Effector memory CD8-positive, alpha-beta T cell (primary cell): ENCODE measurements around the gene MTA1.

Source experiments
- ATAC-seq: fragments of 150-1000 bp; cut with Tn5 transposase; replicated peaks from 2 replicates; pipeline ENCODE4 v1.10.0; 2021; ENCODE audit warnings: mild to moderate bottlenecking, moderate library complexity
- DNase-seq, 3 experiments: peaks; one replicate each; pipeline ENCODE4 v3.0.0; 2021
- H3K27ac Mint-ChIP-seq, 2 donors: one replicate each; pipeline ENCODE4 v1.8.0; 2022; ENCODE audit warnings: mild to moderate bottlenecking in 2 of 2, mixed read lengths in 2 of 2, moderate library complexity in 2 of 2
- H3K27me3 Mint-ChIP-seq, 2 donors: one replicate each; pipeline ENCODE4 v1.8.0; 2022; ENCODE audit warnings: mixed read lengths in 2 of 2
- H3K36me3 Mint-ChIP-seq: one replicate; pipeline ENCODE4 v1.8.0; 2022; ENCODE audit warnings: mild to moderate bottlenecking, moderate library complexity, mixed read lengths; ENCODE audit not compliant: insufficient read depth
- H3K4me1 Mint-ChIP-seq, 2 donors: one replicate each; pipeline ENCODE4 v1.8.0; 2022; ENCODE audit warnings: low read depth in 2 of 2, mixed read lengths in 2 of 2
- H3K4me3 Mint-ChIP-seq, 2 donors: one replicate each; pipeline ENCODE4 v1.8.0; 2022; ENCODE audit warnings: mild to moderate bottlenecking in 2 of 2, mixed read lengths in 2 of 2, moderate library complexity in 2 of 2
- H3K9me3 Mint-ChIP-seq, 2 donors: one replicate each; pipeline ENCODE4 v1.8.0; 2022; ENCODE audit warnings: mixed read lengths in 2 of 2

Gene MTA1

GRCh38 chr14:105383083-105383730 is 36.4 kb upstream of the MTA1 start:
- no peak for DNase-seq
- H3K27ac Mint-ChIP-seq: no peak overlapping the region
- ATAC-seq: no peak
- H3K4me1 Mint-ChIP-seq: no peaks in the 10 kb centered on the region
- peaks cover 3% of the 10 kb centered on the region for H3K36me3 Mint-ChIP-seq
- H3K4me3 Mint-ChIP-seq: no peak overlapping the region
- no peaks in the 10 kb centered on the region for H3K9me3 Mint-ChIP-seq
- no peaks in the 10 kb centered on the region for H3K27me3 Mint-ChIP-seq

- ATAC-seq (no peak), DNase-seq (no peak)
- no peaks in the 10 kb centered on the region for H3K4me1 Mint-ChIP-seq
- H3K36me3 Mint-ChIP-seq: peaks cover 3% of the 10 kb centered on the region
- H3K27ac Mint-ChIP-seq: no peak overlapping the region
- H3K9me3 Mint-ChIP-seq: no peaks in the 10 kb centered on the region
- no peak overlapping the region for H3K4me3 Mint-ChIP-seq
- no peaks in the 10 kb centered on the region for H3K27me3 Mint-ChIP-seq
Observed at GRCh38 chr14:105384041-105384557, 35.5 kb upstream of the MTA1 start.

DNA sequence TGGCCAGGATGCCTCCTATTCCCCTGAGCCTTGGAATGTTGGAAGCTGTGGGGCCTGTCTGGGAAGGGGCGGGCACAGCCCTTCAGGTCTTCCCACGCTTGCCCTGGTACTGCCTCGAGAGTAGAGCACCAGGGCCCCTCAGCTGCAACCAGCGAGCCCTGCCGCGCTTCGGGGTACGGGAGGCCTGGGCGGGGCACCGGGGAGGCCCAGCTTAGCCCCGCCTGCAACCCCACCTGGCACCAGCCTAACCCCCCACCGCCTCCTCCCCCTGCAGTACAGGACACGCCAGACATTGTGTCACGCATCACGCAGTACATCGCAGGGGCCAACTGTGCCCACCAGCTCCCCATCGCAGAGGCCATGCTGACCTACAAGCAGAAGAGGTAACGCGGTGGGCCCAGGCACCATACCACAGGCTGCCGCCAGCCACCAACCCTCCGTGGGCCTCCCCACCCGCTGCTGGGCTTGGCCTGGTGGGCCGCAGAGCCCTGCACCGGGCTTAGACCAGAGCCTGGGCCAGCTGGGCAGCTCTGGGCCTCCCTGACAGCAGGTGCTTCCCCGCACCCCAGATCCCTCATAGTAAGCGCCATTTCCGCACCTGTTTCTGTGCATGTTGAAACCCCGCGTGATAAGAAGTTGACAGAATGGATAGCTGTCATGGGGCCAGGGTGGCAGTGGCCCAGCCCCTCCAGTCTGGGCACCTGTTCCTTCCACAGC is 34.9 kb upstream of the MTA1 start:
- H3K36me3 Mint-ChIP-seq: peaks cover 3% of the 10 kb centered on the region
- no peaks in the 10 kb centered on the region for H3K27me3 Mint-ChIP-seq
- ATAC-seq (no peak), DNase-seq (no peak)
- no peaks in the 10 kb centered on the region for H3K4me1 Mint-ChIP-seq
- H3K4me3 Mint-ChIP-seq: no peak overlapping the region
- no peaks in the 10 kb centered on the region for H3K9me3 Mint-ChIP-seq
- H3K27ac Mint-ChIP-seq: no peak overlapping the region

GRCh38 chr14:105385322-105385637 is 34.3 kb upstream of the MTA1 start:
- Mint-ChIP-seq H3K27ac (no peak overlapping the region), H3K36me3 (peaks cover 3% of the 10 kb centered on the region), H3K4me3 (no peak overlapping the region), H3K4me1 (no peaks in the 10 kb centered on the region), H3K27me3 (no peaks in the 10 kb centered on the region), H3K9me3 (no peaks in the 10 kb centered on the region)
- DNase-seq: no peak
- no peak for ATAC-seq

- no peaks in the 10 kb centered on the region for H3K9me3 Mint-ChIP-seq
- DNase-seq (no peak), ATAC-seq (no peak)
- no peaks in the 10 kb centered on the region for H3K4me1 Mint-ChIP-seq
- H3K36me3 Mint-ChIP-seq: peaks cover 3% of the 10 kb centered on the region
- no peak overlapping the region for H3K27ac Mint-ChIP-seq
- no peaks in the 10 kb centered on the region for H3K27me3 Mint-ChIP-seq
- H3K4me3 Mint-ChIP-seq: no peak overlapping the region
Observed at GRCh38 chr14:105385698-105386365, 33.8 kb upstream of the MTA1 start.

DNA sequence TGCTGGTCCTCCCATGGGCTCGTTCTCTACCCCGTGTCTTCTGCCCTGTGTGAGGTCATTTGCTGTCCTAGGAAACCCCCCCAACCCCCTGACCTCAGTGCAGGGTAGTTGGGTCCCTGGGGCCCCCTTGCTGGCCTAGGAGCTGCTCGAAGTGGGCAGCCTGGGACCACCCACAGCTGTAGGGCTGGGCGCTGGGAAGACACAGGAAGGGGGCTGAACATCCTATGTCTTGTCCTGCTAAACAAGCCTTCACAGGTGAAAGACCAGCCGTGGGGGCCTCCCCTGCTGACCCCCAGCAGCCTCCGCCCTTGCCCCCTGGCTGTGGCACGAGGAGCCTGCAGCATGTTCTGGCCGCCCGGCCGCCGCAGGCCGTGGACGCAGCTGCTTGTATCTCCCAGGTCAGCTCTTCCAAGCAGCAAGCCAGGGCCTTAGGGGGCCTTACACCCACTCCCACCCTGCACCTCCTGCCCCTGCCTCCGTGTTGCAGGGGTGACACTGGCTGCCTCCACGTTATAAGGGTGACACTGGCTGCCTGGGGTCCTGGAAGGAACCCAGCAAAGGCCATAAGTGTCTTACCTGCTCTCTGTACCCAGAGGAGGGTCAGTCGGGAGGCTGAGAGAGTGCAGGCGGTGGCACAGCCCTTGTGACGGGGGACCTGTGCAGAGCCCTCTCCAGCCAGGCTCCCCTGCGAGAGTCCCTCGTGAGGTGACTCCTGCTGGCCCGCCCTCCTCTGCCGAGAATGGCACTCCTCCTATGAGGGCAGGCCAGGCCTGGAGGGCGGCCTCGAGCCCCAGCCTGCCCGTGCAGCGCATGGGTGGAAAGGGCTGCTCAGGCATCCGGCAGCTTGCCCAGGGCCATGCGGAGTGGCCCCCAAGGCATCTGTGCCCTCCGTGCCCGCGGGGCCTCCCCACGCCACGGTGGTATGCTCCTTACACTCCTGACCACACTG is 32.8 kb upstream of the MTA1 start:
- DNase-seq (no peak), ATAC-seq (no peak)
- H3K27me3 Mint-ChIP-seq: no peaks in the 10 kb centered on the region
- H3K27ac Mint-ChIP-seq: no peak overlapping the region
- peaks cover 3% of the 10 kb centered on the region for H3K36me3 Mint-ChIP-seq
- H3K4me1 Mint-ChIP-seq: no peaks in the 10 kb centered on the region
- H3K4me3 Mint-ChIP-seq: no peak overlapping the region
- H3K9me3 Mint-ChIP-seq: no peaks in the 10 kb centered on the region

GRCh38 chr14:105387530-105387922 is 32.1 kb upstream of the MTA1 start:
- no peaks in the 10 kb centered on the region for H3K27me3 Mint-ChIP-seq
- H3K27ac Mint-ChIP-seq: no peak overlapping the region

GRCh38 chr14:105388110-105388951 is 31.3 kb upstream of the MTA1 start:
- H3K36me3 Mint-ChIP-seq: peaks cover 3% of the 10 kb centered on the region
- DNase-seq (no peak), ATAC-seq (no peak)
- no peak overlapping the region for H3K4me3 Mint-ChIP-seq
- H3K27ac Mint-ChIP-seq: no peak overlapping the region
- H3K27me3 Mint-ChIP-seq: no peaks in the 10 kb centered on the region
- H3K4me1 Mint-ChIP-seq: no peaks in the 10 kb centered on the region
- H3K9me3 Mint-ChIP-seq: no peaks in the 10 kb centered on the region

More at GRCh38 chr14:105387530-105387922, 32.1 kb upstream of the MTA1 start:
- DNase-seq: no peak
- Mint-ChIP-seq H3K4me1 (no peaks in the 10 kb centered on the region), H3K4me3 (no peak overlapping the region), H3K36me3 (peaks cover 3% of the 10 kb centered on the region), H3K9me3 (no peaks in the 10 kb centered on the region)
- no peak for ATAC-seq

GRCh38 chr14:105388976-105389375 is 30.7 kb upstream of the MTA1 start:
- Mint-ChIP-seq H3K9me3 (no peaks in the 10 kb centered on the region), H3K27me3 (no peaks in the 10 kb centered on the region), H3K4me3 (no peak overlapping the region), H3K4me1 (no peaks in the 10 kb centered on the region), H3K36me3 (peaks cover 3% of the 10 kb centered on the region), H3K27ac (no peak overlapping the region)
- ATAC-seq: no peak
- DNase-seq: no peak

GRCh38 chr14:105389534-105389933 is 30.1 kb upstream of the MTA1 start:
- H3K9me3 Mint-ChIP-seq: no peaks in the 10 kb centered on the region
- ATAC-seq: no peak
- no peaks in the 10 kb centered on the region for H3K4me1 Mint-ChIP-seq
- no peak for DNase-seq
- H3K36me3 Mint-ChIP-seq: peaks cover 3% of the 10 kb centered on the region
- no peak overlapping the region for H3K27ac Mint-ChIP-seq
- H3K4me3 Mint-ChIP-seq: no peak overlapping the region
- no peaks in the 10 kb centered on the region for H3K27me3 Mint-ChIP-seq

DNA sequence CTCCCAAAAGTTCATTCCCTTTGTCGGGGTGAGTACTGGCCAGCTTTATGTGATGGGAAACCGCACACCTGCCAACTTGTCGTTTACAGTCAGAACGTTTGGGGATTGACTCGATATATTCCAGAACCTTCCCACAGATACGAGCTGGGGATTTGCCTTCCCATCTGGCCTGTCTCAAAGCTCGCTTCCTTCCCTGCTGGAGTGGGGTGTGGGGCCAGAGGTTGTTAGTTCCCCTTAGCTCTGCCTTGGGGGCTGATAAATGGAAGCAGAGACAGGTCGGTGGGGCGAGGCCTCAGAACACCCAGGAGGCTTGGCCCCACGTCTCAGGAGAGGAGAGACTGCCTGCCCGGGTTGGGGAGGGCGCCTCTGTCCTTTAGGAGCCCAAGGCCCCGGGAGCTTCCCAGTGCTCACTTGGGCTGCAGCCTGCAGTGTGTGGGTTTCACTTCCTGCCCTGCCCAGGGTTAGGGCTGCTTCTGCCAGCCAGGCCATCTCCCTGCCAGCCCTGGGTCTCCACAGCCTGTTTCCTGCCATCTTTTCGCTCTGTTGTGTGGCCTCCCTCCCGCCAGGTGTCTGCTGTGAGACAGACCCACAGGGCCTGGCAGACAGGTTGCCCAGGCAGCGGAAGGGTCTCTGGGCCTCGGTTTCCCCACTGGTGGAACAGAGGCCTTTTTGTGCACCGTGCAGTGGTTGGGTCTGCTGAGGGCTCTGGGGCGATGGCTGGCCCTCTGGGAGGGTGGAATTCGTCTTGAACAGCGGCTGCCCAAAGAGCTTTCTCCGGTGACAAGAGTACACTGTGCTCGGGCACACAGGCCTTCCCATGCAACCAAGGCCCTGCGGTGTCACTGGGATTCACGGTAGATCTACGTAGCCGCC is 29.4 kb upstream of the MTA1 start:
- Mint-ChIP-seq H3K27ac (peak overlapping the region in 1 of 2 donors; percentile 83), H3K4me3 (no peak overlapping the region), H3K4me1 (no peaks in the 10 kb centered on the region), H3K27me3 (no peaks in the 10 kb centered on the region), H3K36me3 (peaks cover 3% of the 10 kb centered on the region), H3K9me3 (no peaks in the 10 kb centered on the region)
- DNase-seq (no peak), ATAC-seq (no peak)
